Mesodermal cell (in vitro differentiated cells): ENCODE data around the gene SLPI.

ENCODE experiments used
- H3K27ac ChIP-seq: 2 replicates; pipeline ENCODE4 v1.7.0; 2013; ENCODE audit warnings: mild to moderate bottlenecking, low read depth, low read length, moderate library complexity; ENCODE audit not compliant: severe bottlenecking
- H3K36me3 ChIP-seq: 2 replicates; pipeline ENCODE4 v1.7.1; 2013; ENCODE audit warnings: mild to moderate bottlenecking, low read length, moderate library complexity; ENCODE audit not compliant: control insufficient read depth, insufficient read depth
- H3K4me1 ChIP-seq: one replicate; pipeline ENCODE4 v1.7.1; 2013; ENCODE audit warnings: mild to moderate bottlenecking, low read length; ENCODE audit not compliant: insufficient read depth, control insufficient read depth, poor library complexity, severe bottlenecking
- H3K4me3 ChIP-seq: 2 replicates; pipeline ENCODE4 v1.7.0; 2013; ENCODE audit warnings: low read length, control low read depth, mild to moderate bottlenecking; ENCODE audit not compliant: insufficient read depth, poor library complexity, severe bottlenecking; ENCODE audit errors: extremely low read depth
- H3K9me3 ChIP-seq: 2 replicates; pipeline ENCODE4 v1.7.1; 2013; ENCODE audit warnings: mild to moderate bottlenecking, low read length, moderate library complexity; ENCODE audit not compliant: control insufficient read depth
- WGBS, 2 experiments: methylation state at CpG; one replicate each; pipeline ENCODE4 v1.1.5; 2013; ENCODE audit warnings: missing lambda C conversion rate in 2 of 2; ENCODE audit not compliant: insufficient coverage in 2 of 2; 5-methylcytosine and 5-hydroxymethylcytosine counted together

The SLPI gene

DNA sequence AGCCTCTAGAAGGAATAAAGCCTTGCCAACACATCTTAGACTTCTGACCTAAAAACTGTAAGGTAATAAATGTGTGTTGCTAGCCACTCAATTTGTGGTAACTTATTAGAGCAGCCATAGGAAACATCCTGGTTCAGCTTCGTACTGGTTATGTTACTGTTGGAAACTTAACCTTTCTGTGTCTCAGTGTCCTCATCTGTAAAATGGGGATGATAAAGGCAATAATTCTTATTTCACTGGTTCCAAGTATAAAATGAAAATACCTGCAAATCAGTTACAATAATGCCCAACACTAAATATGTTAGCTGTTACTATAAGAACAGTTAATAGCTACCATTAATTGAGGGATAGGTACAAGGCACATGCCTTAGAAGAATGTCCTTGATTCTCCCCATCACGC lies 38.0 kb upstream of the SLPI start:
- 92% methylated on average over 2 of the region's 2 CpGs; no CpG with 5 or more reads in 1 of the 2 experiments for WGBS, 2 experiments
- H3K9me3 ChIP-seq = peaks cover 17% of the 10 kb centered on the region

DNA sequence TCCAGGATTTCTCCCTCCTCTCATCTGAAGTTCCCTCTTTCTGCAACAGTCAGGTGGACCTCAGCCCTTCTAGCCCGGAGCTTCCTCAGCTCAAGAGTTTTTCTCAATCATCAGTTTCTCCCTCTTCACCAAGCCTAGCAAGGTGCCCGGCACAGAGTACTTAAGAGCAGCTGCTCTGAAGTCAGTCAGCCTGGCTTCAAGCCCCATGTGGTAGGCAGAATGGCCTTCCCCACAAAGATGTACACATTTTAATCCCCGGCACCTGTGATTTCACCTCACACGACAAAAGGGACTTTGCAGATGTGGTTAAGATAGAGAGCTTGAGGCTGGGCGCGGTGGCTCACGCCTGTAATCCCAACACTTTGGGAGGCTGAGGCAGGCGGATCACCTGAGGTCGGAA lies 37.2 kb upstream of the SLPI start:
- no peak overlapping the region for H3K27ac ChIP-seq
- WGBS, 2 experiments = 94 to 100% methylated on average over 5 to 6 of the region's 9 CpGs
- H3K36me3 ChIP-seq = no peaks in the 10 kb centered on the region
- H3K4me1 ChIP-seq = peaks cover 4% of the 10 kb centered on the region
- H3K4me3 ChIP-seq = no peak overlapping the region
- peaks cover 17% of the 10 kb centered on the region for H3K9me3 ChIP-seq

More for the DNA sequence above, 38.0 kb upstream of the SLPI start:
- H3K36me3 ChIP-seq = no peaks in the 10 kb centered on the region
- peaks cover 4% of the 10 kb centered on the region for H3K4me1 ChIP-seq
- peak overlapping the region; percentile 94 for H3K27ac ChIP-seq
- no peak overlapping the region for H3K4me3 ChIP-seq

- H3K9me3 ChIP-seq = peaks cover 17% of the 10 kb centered on the region
- H3K4me1 ChIP-seq = peaks cover 4% of the 10 kb centered on the region
- H3K4me3 ChIP-seq = no peak overlapping the region
- no peak overlapping the region for H3K27ac ChIP-seq
- WGBS, 2 experiments = 11 to 18% methylated on average over 6 to 8 of the region's 8 CpGs
- no peaks in the 10 kb centered on the region for H3K36me3 ChIP-seq
Measured at GRCh38 chr20:45290677-45291355, 36.5 kb upstream of the SLPI start.

DNA sequence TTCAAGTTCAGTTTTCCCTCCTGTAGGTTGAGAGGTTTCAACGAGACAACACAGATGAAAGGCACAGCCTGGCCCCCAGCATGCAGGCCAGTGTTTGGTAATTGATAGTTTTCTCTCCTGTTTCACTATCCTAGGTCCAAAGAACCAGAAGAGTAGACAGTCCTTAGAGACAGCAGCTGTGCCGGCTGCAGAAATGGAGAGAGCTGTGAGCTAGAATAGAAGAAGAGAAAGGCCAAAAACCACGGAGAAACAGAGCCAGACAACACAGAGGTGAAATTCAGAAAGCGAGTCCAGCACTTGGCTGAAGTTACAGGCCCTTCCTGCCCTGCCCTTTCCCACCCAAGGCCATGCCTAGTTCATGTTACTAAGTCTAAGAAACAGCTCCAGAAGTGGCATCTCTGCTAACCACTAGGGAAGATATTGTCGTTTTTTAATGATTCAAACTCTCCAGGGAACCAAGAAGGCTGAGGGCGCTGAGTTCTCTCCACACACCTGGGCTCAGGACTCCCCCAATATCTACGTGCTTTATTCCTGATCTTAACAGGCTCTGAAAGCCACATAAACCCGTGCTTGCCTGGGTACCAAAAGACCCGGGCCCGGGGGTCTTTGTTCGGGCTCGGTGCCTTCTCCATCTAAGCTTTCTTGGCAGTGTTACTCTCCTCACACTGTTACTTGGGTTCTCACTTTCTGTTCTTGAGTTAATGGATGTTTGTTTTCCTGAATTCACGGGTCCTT lies 35.7 kb upstream of the SLPI start:
- 87 to 90% methylated on average over 8 to 10 of the region's 13 CpGs for WGBS, 2 experiments
- peaks cover 4% of the 10 kb centered on the region for H3K4me1 ChIP-seq
- H3K27ac ChIP-seq = no peak overlapping the region
- no peak overlapping the region for H3K4me3 ChIP-seq
- H3K9me3 ChIP-seq = peaks cover 11% of the 10 kb centered on the region
- no peaks in the 10 kb centered on the region for H3K36me3 ChIP-seq

- Histone ChIP-seq H3K36me3 (no peaks in the 10 kb centered on the region), H3K9me3 (no peaks in the 10 kb centered on the region), H3K4me1 (peaks cover 4% of the 10 kb centered on the region), H3K27ac (no peak overlapping the region), H3K4me3 (no peak overlapping the region)
- WGBS, 2 experiments = 80 to 100% methylated on average over 2 to 3 of the region's 5 CpGs
Measured at GRCh38 chr20:45288860-45289259, 34.5 kb upstream of the SLPI start.

DNA sequence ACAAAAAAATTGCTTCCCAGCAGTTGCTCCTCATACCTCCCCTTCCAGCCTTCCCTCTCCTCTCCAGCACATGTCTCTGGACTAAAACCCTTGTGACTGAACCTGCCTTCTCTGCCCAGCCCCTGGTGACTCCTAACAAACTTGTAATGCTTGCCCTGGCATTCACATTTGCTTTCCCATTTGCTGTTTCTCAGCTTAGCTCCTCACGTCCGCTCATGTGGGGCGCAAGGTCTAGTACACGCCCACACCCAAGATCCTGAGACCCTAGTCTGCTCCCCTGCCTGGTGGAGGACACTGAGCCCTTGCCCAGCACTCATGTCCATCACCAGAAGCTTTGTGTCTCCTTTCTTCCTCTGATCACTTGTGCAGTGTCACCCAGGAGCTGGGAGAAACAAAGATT lies 34.0 kb upstream of the SLPI start:
- no peaks in the 10 kb centered on the region for H3K36me3 ChIP-seq
- H3K4me1 ChIP-seq = peaks cover 4% of the 10 kb centered on the region
- no peak overlapping the region for H3K27ac ChIP-seq
- WGBS, 2 experiments = 89 to 97% methylated on average over 4 of the region's 4 CpGs
- H3K4me3 ChIP-seq = no peak overlapping the region
- H3K9me3 ChIP-seq = no peaks in the 10 kb centered on the region

GRCh38 chr20:45283551-45284057 lies 29.2 kb upstream of the SLPI start:
- 75 to 81% methylated on average over 2 to 3 of the region's 4 CpGs for WGBS, 2 experiments
- no peak overlapping the region for H3K4me3 ChIP-seq
- no peaks in the 10 kb centered on the region for H3K4me1 ChIP-seq
- no peaks in the 10 kb centered on the region for H3K9me3 ChIP-seq
- no peaks in the 10 kb centered on the region for H3K36me3 ChIP-seq
- H3K27ac ChIP-seq = no peak overlapping the region

DNA sequence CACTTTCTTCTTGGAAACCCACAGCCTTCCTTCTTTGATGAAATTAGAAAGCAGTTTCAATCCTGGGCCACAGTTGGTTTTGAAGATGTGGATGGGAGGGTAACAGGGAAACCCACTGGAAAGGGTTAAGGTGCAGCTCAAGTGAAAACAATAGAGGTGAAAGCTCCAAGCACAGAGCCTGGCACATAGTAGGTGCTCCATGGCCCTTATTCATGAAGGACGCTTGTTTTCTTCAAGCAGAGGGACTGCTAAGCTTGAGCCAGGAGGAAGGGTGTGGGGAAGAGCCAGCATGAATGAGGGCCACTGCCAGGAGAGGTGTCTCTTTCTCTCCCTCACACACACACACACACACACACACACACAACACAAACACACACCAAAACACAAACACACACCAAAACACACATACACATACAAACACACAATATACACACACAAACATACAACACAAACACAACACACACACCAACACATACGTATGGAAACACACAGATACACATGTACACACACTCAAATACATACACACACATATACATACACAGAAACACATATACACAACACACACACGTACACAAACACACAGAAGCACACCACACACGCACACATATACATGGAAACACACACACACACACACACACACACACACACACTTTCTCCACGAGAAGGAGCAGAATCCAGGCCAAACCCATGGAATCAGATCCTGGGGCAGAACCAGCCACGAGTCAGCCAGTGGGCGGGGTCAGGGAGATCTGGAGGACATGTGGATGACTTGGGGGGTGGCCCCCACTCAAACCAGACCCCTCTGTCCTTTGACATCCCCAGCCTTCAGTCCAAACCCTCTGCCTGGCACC lies 28.6 kb upstream of the SLPI start:
- H3K27ac ChIP-seq = no peak overlapping the region
- H3K4me3 ChIP-seq = no peak overlapping the region
- H3K36me3 ChIP-seq = no peaks in the 10 kb centered on the region
- no peaks in the 10 kb centered on the region for H3K4me1 ChIP-seq
- no peaks in the 10 kb centered on the region for H3K9me3 ChIP-seq
- WGBS, 2 experiments = 81 to 84% methylated on average over 3 to 4 of the region's 7 CpGs

DNA sequence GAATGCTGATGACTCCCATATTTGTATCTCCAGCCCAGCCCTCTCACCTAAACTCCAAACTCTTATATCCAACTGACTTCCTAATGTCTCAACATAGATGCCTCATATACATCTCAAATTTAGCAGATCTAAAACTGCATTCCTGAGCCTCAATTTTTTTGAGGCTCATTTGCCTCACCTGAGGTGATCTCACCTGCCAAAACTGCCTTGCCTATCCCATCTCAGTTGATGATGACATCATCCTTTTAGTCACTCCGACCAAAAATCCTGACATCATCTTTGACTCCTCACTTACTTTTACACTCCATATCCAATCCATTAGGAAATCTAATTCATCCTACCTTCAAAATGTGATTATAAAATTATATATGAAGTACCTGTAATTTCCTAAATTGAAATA lies 25.6 kb upstream of the SLPI start:
- H3K36me3 ChIP-seq = no peaks in the 10 kb centered on the region
- 67 to 83% methylated on average over 1 of the region's 1 CpG for WGBS, 2 experiments
- no peak overlapping the region for H3K4me3 ChIP-seq
- no peaks in the 10 kb centered on the region for H3K4me1 ChIP-seq
- no peak overlapping the region for H3K27ac ChIP-seq
- no peaks in the 10 kb centered on the region for H3K9me3 ChIP-seq

GRCh38 chr20:45275338-45275737 lies 21.0 kb upstream of the SLPI start:
- Histone ChIP-seq H3K4me3 (no peak overlapping the region), H3K27ac (no peak overlapping the region), H3K4me1 (no peaks in the 10 kb centered on the region), H3K36me3 (no peaks in the 10 kb centered on the region), H3K9me3 (no peaks in the 10 kb centered on the region)
- WGBS, 2 experiments = 80% methylated on average over 1 of the region's 3 CpGs
